WTC11 (cell line): ENCODE measurements around the gene FZD2. TPM values are rescaled to one million over a fixed set of nuclear protein-coding genes. Genes with fewer than 3 reads are reported as not detected.

Experiments used
- ATAC-seq: fragments of 200-7000 bp; cut with Tn5 transposase; 2 replicates; pipeline ENCODE4 v1.10.0; 2021; ENCODE audit warnings: mild to moderate bottlenecking, moderate library complexity
- CTCF ChIA-PET: fragments of 300-600 bp; sonication (Branson Sonifier 250); formaldehyde crosslinking; loops from one replicate; lab custom pipeline; 2021; ENCODE audit warnings: antibody characterized with exemption; lab: Charles Lee
- POLR2A ChIA-PET: fragments of 350-600 bp; sonication (Branson Sonifier 250); formaldehyde crosslinking; loops from one replicate; lab custom pipeline; 2021; ENCODE audit warnings: antibody characterized with exemption; lab: Charles Lee
- DNase-seq: peaks from one replicate; pipeline ENCODE4 v3.0.0; 2021; ENCODE audit warnings: low spot score
- H3K27ac Mint-ChIP-seq: 2 replicates; pipeline ENCODE4 v1.8.0; 2021; ENCODE audit warnings: mixed read lengths
- H3K27me3 Mint-ChIP-seq: 2 replicates; pipeline ENCODE4 v1.8.0; 2021; ENCODE audit warnings: low read depth, mild to moderate bottlenecking, moderate library complexity, mixed read lengths
- H3K36me3 Mint-ChIP-seq: 2 replicates; pipeline ENCODE4 v1.8.0; 2021; ENCODE audit warnings: mixed read lengths
- H3K4me1 Mint-ChIP-seq: 2 replicates; pipeline ENCODE4 v1.8.0; 2022; ENCODE audit warnings: mixed read lengths
- H3K4me3 Mint-ChIP-seq: 2 replicates; pipeline ENCODE4 v1.8.0; 2021; ENCODE audit warnings: mild to moderate bottlenecking, moderate library complexity, mixed read lengths
- H3K9me3 Mint-ChIP-seq: 2 replicates; pipeline ENCODE4 v1.8.0; 2021; ENCODE audit warnings: mixed read lengths
- ATF1 ChIP-seq: sonication (generic); formaldehyde crosslinking; IDR thresholded peaks from 2 replicates; pipeline ENCODE4 v1.8.1; 2023; ENCODE audit warnings: mild to moderate bottlenecking, moderate library complexity, missing genetic modification reagents
- CREM ChIP-seq: sonication (generic); formaldehyde crosslinking; IDR thresholded peaks from 2 replicates; pipeline ENCODE4 v1.8.1; 2022; ENCODE audit warnings: mild to moderate bottlenecking, missing genetic modification reagents, moderate library complexity
- EMX1 ChIP-seq: fragments of 250-450 bp; sonication (Bioruptor Pico); IDR thresholded peaks from 2 replicates; pipeline ENCODE4 v1.8.0; 2021; ENCODE audit warnings: mild to moderate bottlenecking
- ETV6 ChIP-seq: sonication (generic); formaldehyde crosslinking; IDR thresholded peaks from 2 replicates; pipeline ENCODE4 v1.8.1; 2022; ENCODE audit warnings: mild to moderate bottlenecking, missing genetic modification reagents
- FOXJ3 ChIP-seq: sonication (generic); formaldehyde crosslinking; IDR thresholded peaks from 2 replicates; pipeline ENCODE4 v1.9.0; 2021; ENCODE audit warnings: missing genetic modification reagents, mild to moderate bottlenecking, borderline replicate concordance
- FOXK1 ChIP-seq: sonication (generic); formaldehyde crosslinking; IDR thresholded peaks from 2 replicates; pipeline ENCODE4 v1.8.0; 2022; ENCODE audit warnings: mild to moderate bottlenecking, moderate library complexity, missing genetic modification reagents
- HMGA2 ChIP-seq: fragments of 250-450 bp; sonication (Bioruptor Pico); IDR thresholded peaks from 2 replicates; pipeline ENCODE4 v1.4.0; 2021; ENCODE audit warnings: mild to moderate bottlenecking, moderate library complexity
- RELA ChIP-seq: sonication (generic); formaldehyde crosslinking; IDR thresholded peaks from 2 replicates; pipeline ENCODE4 v1.8.1; 2022; ENCODE audit warnings: missing genetic modification reagents, mild to moderate bottlenecking, borderline replicate concordance
- TEAD1 ChIP-seq: sonication (generic); formaldehyde crosslinking; IDR thresholded peaks from 2 replicates; pipeline ENCODE4 v1.8.0; 2022; ENCODE audit warnings: mild to moderate bottlenecking, missing genetic modification reagents
- TEAD4 ChIP-seq: sonication (generic); formaldehyde crosslinking; IDR thresholded peaks from 2 replicates; pipeline ENCODE4 v1.8.0; 2022; ENCODE audit warnings: mild to moderate bottlenecking, missing genetic modification reagents
- ZNF121 ChIP-seq: sonication (generic); formaldehyde crosslinking; IDR thresholded peaks from 2 replicates; pipeline ENCODE4 v1.8.0; 2023; ENCODE audit warnings: missing genetic modification reagents
- ZNF317 ChIP-seq: sonication (generic); formaldehyde crosslinking; IDR thresholded peaks from 2 replicates; pipeline ENCODE4 v1.8.1; 2023; ENCODE audit warnings: low read depth, mild to moderate bottlenecking, moderate library complexity, missing genetic modification reagents, borderline replicate concordance
- ZNF396 ChIP-seq: fragments of 250-450 bp; sonication (Bioruptor Pico); IDR thresholded peaks from 2 replicates; pipeline ENCODE4 v1.8.0; 2021; ENCODE audit warnings: mild to moderate bottlenecking, moderate library complexity, borderline replicate concordance
- ZNF423 ChIP-seq: fragments of 250-450 bp; sonication (Bioruptor Pico); IDR thresholded peaks from 2 replicates; pipeline ENCODE4 v2.1.2; 2022; ENCODE audit warnings: mild to moderate bottlenecking, moderate library complexity
- total RNA-seq: library from RNA; stranded (reverse); gene quantifications from 3 replicates; pipeline ENCODE4 v1.2.3, GENCODE V29; 2021
- TF ChIP-seq, protein P1 (sequence below): sonication (generic); formaldehyde crosslinking; IDR thresholded peaks from 2 replicates; pipeline ENCODE4 v1.8.0; 2022; ENCODE audit warnings: mild to moderate bottlenecking, missing genetic modification reagents
- TF ChIP-seq, protein P2 (sequence below): sonication (generic); formaldehyde crosslinking; conservative IDR thresholded peaks from 2 replicates; pipeline ENCODE4 v1.8.1; 2022; ENCODE audit warnings: mild to moderate bottlenecking, missing genetic modification reagents
- TF ChIP-seq, protein P3 (sequence below): sonication (generic); formaldehyde crosslinking; IDR thresholded peaks from 2 replicates; pipeline ENCODE4 v1.8.0; 2023; ENCODE audit warnings: mild to moderate bottlenecking, missing genetic modification reagents
- TF ChIP-seq, protein P4 (sequence below): sonication (generic); formaldehyde crosslinking; IDR thresholded peaks from 2 replicates; pipeline ENCODE4 v1.8.0; 2022; ENCODE audit warnings: missing genetic modification reagents
- TF ChIP-seq, protein P5 (sequence below): sonication (generic); formaldehyde crosslinking; IDR thresholded peaks from 2 replicates; pipeline ENCODE4 v1.8.0; 2022; ENCODE audit warnings: mild to moderate bottlenecking, missing genetic modification reagents
- TF ChIP-seq, protein P6 (sequence below): sonication (generic); formaldehyde crosslinking; IDR thresholded peaks from 2 replicates; pipeline ENCODE4 v1.8.0; 2022; ENCODE audit warnings: mild to moderate bottlenecking, missing genetic modification reagents

FZD2 gene
- total RNA-seq, 1 experiment from 2014 or later, result 42.8 TPM

DNA sequence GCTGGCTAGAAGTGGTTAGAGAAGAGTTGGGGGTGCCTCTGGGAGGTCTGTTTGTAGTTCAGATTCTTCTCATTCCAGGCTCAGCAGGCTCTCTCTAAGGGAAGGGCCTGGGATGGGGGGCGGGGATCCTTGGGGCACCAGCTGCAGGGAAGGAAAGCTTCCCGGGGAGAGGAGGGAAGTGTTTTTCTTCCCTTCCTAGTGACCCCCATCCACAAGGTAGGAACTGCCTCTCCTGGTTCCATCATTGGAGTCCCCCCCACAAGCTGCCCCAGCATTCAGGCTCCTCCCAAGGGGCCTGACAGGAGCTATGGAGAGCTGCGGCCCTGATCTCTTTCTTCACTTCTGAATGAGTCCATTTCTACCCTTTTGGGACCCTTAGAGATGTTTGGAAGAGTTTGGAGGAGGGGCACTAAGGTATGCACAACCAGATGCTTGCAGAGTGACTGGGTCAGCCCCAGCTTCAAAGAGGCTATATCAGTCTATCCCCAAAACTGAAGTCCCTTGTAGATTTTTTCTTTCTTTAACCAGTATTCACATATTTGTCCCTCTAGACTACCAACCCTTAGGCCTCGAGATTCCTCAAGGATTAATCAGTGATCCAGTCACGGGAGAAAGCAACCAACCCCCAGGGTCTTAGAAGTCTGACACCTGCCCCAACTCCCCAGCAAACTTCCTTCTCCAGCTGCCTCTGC lies 13.9 kb upstream of the FZD2 start:
- H3K4me3 Mint-ChIP-seq, result peak overlapping the region; percentile 60

DNA sequence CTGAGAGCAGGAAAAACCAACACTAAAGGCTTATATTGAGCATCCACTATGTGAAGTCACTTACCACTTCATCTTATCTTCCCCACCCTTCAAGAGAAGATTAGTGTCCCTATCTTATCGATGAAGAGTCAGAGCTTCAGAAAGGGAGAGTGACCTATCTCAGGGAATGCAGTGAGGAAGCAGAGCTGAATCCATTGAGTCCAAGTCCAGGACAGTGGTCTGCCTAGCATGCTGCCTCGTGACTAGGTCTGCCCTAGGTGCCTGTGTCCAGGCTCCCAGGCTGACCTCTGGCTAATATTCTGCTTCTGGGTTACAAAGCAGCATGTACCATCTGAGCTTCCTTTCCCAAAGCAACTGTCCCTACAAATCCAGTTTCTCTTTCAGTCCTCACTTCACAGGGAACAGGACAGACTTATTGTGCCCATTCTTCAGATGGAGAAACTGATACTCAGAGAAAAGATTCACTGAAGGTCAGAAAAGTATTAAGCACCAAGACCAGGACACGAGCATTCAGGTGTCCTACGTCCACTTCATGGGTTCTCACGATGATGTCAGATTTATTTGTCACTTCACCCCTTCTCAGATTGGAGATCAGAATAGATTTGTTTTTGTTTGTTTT lies 13.3 kb upstream of the FZD2 start:
- no peak for ATAC-seq
- ChIA-PET CTCF (interaction anchor here (1.1 to 3.2 kb wide), 7 partner anchors 10 to 618 kb away, joined by 3 to 26 read pairs (median 7); partner anchors contain the start of genes FZD2 and HEXIM2), POLR2A (interaction anchor here (0.6 to 4.7 kb wide), 4 partner anchors 13 to 371 kb away, joined by 3 to 79 read pairs (median 4); partner anchors contain the start of gene FZD2)
- H3K27me3 Mint-ChIP-seq, result peaks cover 87% of the 10 kb centered on the region
- DNase-seq, result no peak
- TF ChIP-seq, protein P1, sequence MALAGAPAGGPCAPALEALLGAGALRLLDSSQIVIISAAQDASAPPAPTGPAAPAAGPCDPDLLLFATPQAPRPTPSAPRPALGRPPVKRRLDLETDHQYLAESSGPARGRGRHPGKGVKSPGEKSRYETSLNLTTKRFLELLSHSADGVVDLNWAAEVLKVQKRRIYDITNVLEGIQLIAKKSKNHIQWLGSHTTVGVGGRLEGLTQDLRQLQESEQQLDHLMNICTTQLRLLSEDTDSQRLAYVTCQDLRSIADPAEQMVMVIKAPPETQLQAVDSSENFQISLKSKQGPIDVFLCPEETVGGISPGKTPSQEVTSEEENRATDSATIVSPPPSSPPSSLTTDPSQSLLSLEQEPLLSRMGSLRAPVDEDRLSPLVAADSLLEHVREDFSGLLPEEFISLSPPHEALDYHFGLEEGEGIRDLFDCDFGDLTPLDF, result no peak
- TF ChIP-seq ZNF396 (CRISPR knock-in tag) (no peak), ZNF317 (CRISPR knock-in tag) (no peak), HMGA2 (CRISPR knock-in tag) (no peak), EMX1 (no peak)
- TF ChIP-seq, protein P2, sequence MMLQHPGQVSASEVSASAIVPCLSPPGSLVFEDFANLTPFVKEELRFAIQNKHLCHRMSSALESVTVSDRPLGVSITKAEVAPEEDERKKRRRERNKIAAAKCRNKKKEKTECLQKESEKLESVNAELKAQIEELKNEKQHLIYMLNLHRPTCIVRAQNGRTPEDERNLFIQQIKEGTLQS (CRISPR knock-in tag), result no peak
- H3K9me3 Mint-ChIP-seq, result no peaks in the 10 kb centered on the region
- H3K27ac Mint-ChIP-seq, result peak overlapping the region; percentile 41
- H3K36me3 Mint-ChIP-seq, result peaks cover 4% of the 10 kb centered on the region; the same call in 1 of the 2 replicates
- peak overlapping the region; percentile 60 for H3K4me3 Mint-ChIP-seq
- peaks cover 94% of the 10 kb centered on the region for H3K4me1 Mint-ChIP-seq

More for the DNA sequence above, 13.9 kb upstream of the FZD2 start:
- peak; percentile 53; the same call in 1 of the 2 replicates for TF ChIP-seq CREM
- no peak for TF ChIP-seq ZNF121 (CRISPR knock-in tag)
- no peak for TF ChIP-seq RELA (CRISPR knock-in tag)
- TF ChIP-seq, protein P3, sequence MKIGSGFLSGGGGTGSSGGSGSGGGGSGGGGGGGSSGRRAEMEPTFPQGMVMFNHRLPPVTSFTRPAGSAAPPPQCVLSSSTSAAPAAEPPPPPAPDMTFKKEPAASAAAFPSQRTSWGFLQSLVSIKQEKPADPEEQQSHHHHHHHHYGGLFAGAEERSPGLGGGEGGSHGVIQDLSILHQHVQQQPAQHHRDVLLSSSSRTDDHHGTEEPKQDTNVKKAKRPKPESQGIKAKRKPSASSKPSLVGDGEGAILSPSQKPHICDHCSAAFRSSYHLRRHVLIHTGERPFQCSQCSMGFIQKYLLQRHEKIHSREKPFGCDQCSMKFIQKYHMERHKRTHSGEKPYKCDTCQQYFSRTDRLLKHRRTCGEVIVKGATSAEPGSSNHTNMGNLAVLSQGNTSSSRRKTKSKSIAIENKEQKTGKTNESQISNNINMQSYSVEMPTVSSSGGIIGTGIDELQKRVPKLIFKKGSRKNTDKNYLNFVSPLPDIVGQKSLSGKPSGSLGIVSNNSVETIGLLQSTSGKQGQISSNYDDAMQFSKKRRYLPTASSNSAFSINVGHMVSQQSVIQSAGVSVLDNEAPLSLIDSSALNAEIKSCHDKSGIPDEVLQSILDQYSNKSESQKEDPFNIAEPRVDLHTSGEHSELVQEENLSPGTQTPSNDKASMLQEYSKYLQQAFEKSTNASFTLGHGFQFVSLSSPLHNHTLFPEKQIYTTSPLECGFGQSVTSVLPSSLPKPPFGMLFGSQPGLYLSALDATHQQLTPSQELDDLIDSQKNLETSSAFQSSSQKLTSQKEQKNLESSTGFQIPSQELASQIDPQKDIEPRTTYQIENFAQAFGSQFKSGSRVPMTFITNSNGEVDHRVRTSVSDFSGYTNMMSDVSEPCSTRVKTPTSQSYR (CRISPR knock-in tag), result peak; percentile 97
- TF ChIP-seq, protein P4, sequence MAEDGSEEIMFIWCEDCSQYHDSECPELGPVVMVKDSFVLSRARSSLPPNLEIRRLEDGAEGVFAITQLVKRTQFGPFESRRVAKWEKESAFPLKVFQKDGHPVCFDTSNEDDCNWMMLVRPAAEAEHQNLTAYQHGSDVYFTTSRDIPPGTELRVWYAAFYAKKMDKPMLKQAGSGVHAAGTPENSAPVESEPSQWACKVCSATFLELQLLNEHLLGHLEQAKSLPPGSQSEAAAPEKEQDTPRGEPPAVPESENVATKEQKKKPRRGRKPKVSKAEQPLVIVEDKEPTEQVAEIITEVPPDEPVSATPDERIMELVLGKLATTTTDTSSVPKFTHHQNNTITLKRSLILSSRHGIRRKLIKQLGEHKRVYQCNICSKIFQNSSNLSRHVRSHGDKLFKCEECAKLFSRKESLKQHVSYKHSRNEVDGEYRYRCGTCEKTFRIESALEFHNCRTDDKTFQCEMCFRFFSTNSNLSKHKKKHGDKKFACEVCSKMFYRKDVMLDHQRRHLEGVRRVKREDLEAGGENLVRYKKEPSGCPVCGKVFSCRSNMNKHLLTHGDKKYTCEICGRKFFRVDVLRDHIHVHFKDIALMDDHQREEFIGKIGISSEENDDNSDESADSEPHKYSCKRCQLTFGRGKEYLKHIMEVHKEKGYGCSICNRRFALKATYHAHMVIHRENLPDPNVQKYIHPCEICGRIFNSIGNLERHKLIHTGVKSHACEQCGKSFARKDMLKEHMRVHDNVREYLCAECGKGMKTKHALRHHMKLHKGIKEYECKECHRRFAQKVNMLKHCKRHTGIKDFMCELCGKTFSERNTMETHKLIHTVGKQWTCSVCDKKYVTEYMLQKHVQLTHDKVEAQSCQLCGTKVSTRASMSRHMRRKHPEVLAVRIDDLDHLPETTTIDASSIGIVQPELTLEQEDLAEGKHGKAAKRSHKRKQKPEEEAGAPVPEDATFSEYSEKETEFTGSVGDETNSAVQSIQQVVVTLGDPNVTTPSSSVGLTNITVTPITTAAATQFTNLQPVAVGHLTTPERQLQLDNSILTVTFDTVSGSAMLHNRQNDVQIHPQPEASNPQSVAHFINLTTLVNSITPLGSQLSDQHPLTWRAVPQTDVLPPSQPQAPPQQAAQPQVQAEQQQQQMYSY (CRISPR knock-in tag), result peak; percentile 62; the same call in 1 of the 2 replicates
- 0 out of 2 replicates have a peak, but pooled peaks have one; percentile 3 for TF ChIP-seq FOXK1
- peak; percentile 99 for TF ChIP-seq TEAD1 (CRISPR knock-in tag)
- TF ChIP-seq ETV6 (CRISPR knock-in tag), result peak; percentile 80; the same call in 1 of the 2 replicates
- TF ChIP-seq ATF1 (CRISPR knock-in tag), result no peak
- TF ChIP-seq, protein P5, sequence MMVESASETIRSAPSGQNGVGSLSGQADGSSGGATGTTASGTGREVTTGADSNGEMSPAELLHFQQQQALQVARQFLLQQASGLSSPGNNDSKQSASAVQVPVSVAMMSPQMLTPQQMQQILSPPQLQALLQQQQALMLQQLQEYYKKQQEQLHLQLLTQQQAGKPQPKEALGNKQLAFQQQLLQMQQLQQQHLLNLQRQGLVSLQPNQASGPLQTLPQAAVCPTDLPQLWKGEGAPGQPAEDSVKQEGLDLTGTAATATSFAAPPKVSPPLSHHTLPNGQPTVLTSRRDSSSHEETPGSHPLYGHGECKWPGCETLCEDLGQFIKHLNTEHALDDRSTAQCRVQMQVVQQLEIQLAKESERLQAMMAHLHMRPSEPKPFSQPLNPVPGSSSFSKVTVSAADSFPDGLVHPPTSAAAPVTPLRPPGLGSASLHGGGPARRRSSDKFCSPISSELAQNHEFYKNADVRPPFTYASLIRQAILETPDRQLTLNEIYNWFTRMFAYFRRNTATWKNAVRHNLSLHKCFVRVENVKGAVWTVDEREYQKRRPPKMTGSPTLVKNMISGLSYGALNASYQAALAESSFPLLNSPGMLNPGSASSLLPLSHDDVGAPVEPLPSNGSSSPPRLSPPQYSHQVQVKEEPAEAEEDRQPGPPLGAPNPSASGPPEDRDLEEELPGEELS (CRISPR knock-in tag), result peak; percentile 45; the same call in 1 of the 2 replicates
- TF ChIP-seq TEAD4 (CRISPR knock-in tag), result peak; percentile 86; the same call in 1 of the 2 replicates
- peak; percentile 98 for TF ChIP-seq ZNF423 (CRISPR knock-in tag)
- TF ChIP-seq FOXJ3, result 0 out of 2 replicates have a peak, but pooled peaks have one; percentile 45
- TF ChIP-seq, protein P6, sequence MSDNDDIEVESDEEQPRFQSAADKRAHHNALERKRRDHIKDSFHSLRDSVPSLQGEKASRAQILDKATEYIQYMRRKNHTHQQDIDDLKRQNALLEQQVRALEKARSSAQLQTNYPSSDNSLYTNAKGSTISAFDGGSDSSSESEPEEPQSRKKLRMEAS (CRISPR knock-in tag), result 0 out of 2 replicates have a peak, but pooled peaks have one; percentile 19
- Mint-ChIP-seq H3K9me3 (no peaks in the 10 kb centered on the region), H3K4me1 (peaks cover 93% of the 10 kb centered on the region), H3K27me3 (peaks cover 89% of the 10 kb centered on the region), H3K27ac (peak overlapping the region; percentile 41), H3K36me3 (peaks cover 4% of the 10 kb centered on the region; the same call in 1 of the 2 replicates)
- CTCF ChIA-PET, result interaction anchor here (1.1 to 3.2 kb wide), 8 partner anchors 10 to 618 kb away, joined by 3 to 26 read pairs (median 6); partner anchors contain the start of genes FZD2 and HEXIM2
- POLR2A ChIA-PET, result interaction anchor here (0.6 to 4.7 kb wide), 4 partner anchors 13 to 1896 kb away, joined by 4 to 79 read pairs (median 6); partner anchors contain the start of gene FZD2
- ATAC-seq (peak; percentile 68), DNase-seq (peak; percentile 85)
